ENCODE data around the gene ASB8. TPM values are rescaled to one million over a fixed set of nuclear protein-coding genes. Genes with fewer than 3 reads are reported as not detected.

ASB8 gene
- total and polyA plus RNA-seq, 9 of the 15 experiments (the other 6 are each of a cell fraction or from before 2014, with no cell fraction given), result 13.3 to 29.0 (median 19.6) TPM

DNA sequence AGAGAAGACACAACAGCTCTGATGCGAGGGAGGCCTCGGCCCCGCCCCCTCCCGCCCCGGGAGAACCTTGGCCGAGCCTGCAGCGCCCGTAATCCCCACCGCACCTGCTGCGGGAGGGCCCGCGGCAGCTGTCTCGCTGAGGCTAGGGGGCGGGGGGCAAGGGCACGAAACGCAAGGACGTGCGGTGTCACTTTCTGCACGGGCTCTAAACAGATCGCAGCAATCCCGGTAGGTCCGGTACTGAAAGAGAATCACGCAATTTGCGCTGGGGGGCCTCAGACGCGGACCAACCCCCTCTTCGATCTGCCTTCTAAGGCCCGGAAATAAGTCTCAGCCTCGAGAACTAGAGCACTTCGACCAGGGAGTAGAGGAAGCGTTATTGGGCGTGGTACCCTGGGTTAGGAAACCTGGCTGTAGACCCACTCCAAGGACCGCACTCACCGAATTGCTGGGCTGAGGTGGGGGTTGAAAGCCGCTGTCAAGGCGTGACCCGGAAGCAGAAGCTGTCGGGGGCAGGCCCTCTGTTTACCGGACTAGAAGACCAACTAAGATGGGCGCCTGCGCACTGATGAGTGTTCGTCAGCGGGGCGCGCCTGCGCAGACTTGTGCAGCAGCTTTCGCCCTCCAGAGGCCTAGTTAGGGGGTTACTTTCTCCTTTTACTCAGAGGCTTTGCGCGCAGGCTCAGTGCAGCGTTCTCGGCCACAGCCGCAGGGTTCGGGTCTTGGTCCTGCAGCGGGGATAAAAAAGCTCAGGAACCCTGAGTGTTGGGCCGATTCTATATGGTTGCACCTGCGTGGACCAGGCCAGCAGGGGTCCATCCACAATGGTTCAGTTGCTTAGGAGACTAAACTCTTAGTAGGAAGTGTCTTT lies at the start of gene ASB8 (continued):
- TF ChIP-seq ZBTB2 (IDR thresholded peaks at IDR 0.05) (peak; percentile 95), HINFP (tag; conservative IDR thresholded peaks at IDR 0.05; ENCODE audit: low read depth) (no peak), ZBTB9 (CRISPR knock-in tag; IDR thresholded peaks at IDR 0.05) (0 out of 2 replicates have a peak, but pooled peaks have one; percentile 7), ZC3H8 (IDR thresholded peaks at IDR 0.05) (no peak), MEIS2 (IDR thresholded peaks at IDR 0.05; ENCODE audit: partially characterized antibody) (peak; percentile 93), NONO (IDR thresholded peaks at IDR 0.05; ENCODE audit: low read depth in 2 of 2, low read length in 1 of 2) (0 out of 4 replicates have a peak, but pooled peaks of 1 of the 2 experiments have one; percentile 23), XRCC5 (IDR thresholded peaks at IDR 0.05; ENCODE audit: low read depth, low read length) (no peak), ZNF668 (CRISPR knock-in tag; IDR thresholded peaks at IDR 0.05) (no peak), NFATC3 (IDR thresholded peaks at IDR 0.05) (no peak), HNRNPLL (IDR thresholded peaks at IDR 0.05; ENCODE audit: low read depth, low read length, poor library complexity, severe bottlenecking) (peak; percentile 89), HDAC8 (tag; IDR thresholded peaks at IDR 0.05) (0 out of 2 replicates have a peak, but pooled peaks have one; percentile 59), GATA2 (CRISPR knock-in tag; IDR thresholded peaks at IDR 0.05) (no peak), GABPA (tag; conservative IDR thresholded peaks at IDR 0.05; ENCODE audit: low read depth) (peak; percentile 98), SMARCA5 (IDR thresholded peaks at IDR 0.05) (no peak), NFE2L1 (tag; IDR thresholded peaks at IDR 0.05; ENCODE audit: borderline replicate concordance, low read depth) (no peak)
- TF ChIP-seq, protein P1, sequence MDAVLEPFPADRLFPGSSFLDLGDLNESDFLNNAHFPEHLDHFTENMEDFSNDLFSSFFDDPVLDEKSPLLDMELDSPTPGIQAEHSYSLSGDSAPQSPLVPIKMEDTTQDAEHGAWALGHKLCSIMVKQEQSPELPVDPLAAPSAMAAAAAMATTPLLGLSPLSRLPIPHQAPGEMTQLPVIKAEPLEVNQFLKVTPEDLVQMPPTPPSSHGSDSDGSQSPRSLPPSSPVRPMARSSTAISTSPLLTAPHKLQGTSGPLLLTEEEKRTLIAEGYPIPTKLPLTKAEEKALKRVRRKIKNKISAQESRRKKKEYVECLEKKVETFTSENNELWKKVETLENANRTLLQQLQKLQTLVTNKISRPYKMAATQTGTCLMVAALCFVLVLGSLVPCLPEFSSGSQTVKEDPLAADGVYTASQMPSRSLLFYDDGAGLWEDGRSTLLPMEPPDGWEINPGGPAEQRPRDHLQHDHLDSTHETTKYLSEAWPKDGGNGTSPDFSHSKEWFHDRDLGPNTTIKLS (IDR thresholded peaks at IDR 0.05; ENCODE audit: borderline replicate concordance, low read depth), result peak; percentile 71
- TF ChIP-seq, protein P2, sequence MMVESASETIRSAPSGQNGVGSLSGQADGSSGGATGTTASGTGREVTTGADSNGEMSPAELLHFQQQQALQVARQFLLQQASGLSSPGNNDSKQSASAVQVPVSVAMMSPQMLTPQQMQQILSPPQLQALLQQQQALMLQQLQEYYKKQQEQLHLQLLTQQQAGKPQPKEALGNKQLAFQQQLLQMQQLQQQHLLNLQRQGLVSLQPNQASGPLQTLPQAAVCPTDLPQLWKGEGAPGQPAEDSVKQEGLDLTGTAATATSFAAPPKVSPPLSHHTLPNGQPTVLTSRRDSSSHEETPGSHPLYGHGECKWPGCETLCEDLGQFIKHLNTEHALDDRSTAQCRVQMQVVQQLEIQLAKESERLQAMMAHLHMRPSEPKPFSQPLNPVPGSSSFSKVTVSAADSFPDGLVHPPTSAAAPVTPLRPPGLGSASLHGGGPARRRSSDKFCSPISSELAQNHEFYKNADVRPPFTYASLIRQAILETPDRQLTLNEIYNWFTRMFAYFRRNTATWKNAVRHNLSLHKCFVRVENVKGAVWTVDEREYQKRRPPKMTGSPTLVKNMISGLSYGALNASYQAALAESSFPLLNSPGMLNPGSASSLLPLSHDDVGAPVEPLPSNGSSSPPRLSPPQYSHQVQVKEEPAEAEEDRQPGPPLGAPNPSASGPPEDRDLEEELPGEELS (CRISPR knock-in tag; IDR thresholded peaks at IDR 0.05; ENCODE audit: borderline replicate concordance), result peak; percentile 36; the same call in 1 of the 2 replicates
